Measurements from ENCODE around the gene RFTN1. TPM values are rescaled to one million over a fixed set of nuclear protein-coding genes. Genes with fewer than 3 reads are reported as not detected.

RFTN1 gene
- total RNA-seq, 1 experiment from 2014 or later: 2.2 TPM

DNA sequence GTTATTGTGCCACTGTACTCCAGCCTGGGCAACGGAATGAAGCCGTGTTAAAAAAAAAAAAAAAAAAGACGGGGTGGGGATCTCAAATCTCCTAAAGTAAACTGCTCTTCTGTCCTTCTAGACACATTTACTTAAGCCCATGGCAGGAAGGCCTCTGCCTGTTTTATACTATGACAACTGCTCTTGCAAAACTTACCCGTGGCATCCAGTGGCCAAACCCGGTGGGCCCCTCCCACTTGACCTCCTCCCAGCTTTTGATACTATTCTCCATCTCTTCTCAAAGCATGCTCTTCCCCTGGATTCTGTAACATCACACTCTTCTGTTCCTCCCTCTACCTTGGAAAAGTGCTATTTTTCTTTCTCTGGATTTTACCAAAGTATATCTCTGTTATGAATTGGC lies 112.2 kb downstream of the RFTN1 start:
- Histone ChIP-seq H3K4ac (ENCODE audit: low read depth, low read length) (no peak overlapping the region), H4K91ac (ENCODE audit: insufficient read length, low read depth, low read length) (no peak overlapping the region), H3K4me1 (ENCODE audit: insufficient read depth, low read length) (no peaks in the 10 kb centered on the region; the same call in 1 of the 2 replicates), H3K79me2 (ENCODE audit: insufficient read depth, low read length) (no peaks in the 10 kb centered on the region), H2BK120ac (ENCODE audit: low read depth, low read length, poor library complexity, severe bottlenecking) (no peak overlapping the region), H3K56ac (ENCODE audit: insufficient read length, low read depth, low read length) (no peak overlapping the region), H2BK12ac (ENCODE audit: insufficient read length, low read depth, low read length) (no peak overlapping the region), H3K23me2 (ENCODE audit: insufficient read length, low read depth, low read length, poor library complexity, severe bottlenecking) (no peaks in the 10 kb centered on the region), H2AFZ (ENCODE audit: low read length) (no peak overlapping the region), H3K14ac (ENCODE audit: insufficient read depth, low read length) (no peak overlapping the region), H3K18ac (ENCODE audit: insufficient read length, low read depth, low read length) (no peak overlapping the region), H3K27ac (ENCODE audit: insufficient read length, low read depth, low read length) (no peak overlapping the region), H4K5ac (ENCODE audit: insufficient read length, low read depth, low read length) (no peak overlapping the region), H3K23ac (ENCODE audit: insufficient read length, low read depth, low read length) (no peak overlapping the region), H2BK5ac (ENCODE audit: insufficient read length, low read length) (no peak overlapping the region), H3K27me3 (ENCODE audit: insufficient read depth, low read length) (no peaks in the 10 kb centered on the region), H3K4me2 (ENCODE audit: insufficient read depth, insufficient read length, low read length) (no peak overlapping the region), H3K9ac (ENCODE audit: extremely low read depth, insufficient read length, low read length) (no peak overlapping the region), H3K79me1 (ENCODE audit: insufficient read depth, low read depth, low read length, poor library complexity, severe bottlenecking) (no peaks in the 10 kb centered on the region), H2BK15ac (ENCODE audit: low read depth, low read length) (no peak overlapping the region), H2BK20ac (ENCODE audit: low read depth, low read length, poor library complexity, severe bottlenecking) (no peak overlapping the region), H3T11ph (ENCODE audit: low read length) (no peak overlapping the region), H2AK5ac (ENCODE audit: insufficient read length, low read length) (no peak overlapping the region), H3K9me3 (ENCODE audit: control insufficient read depth, low read depth, low read length) (no peaks in the 10 kb centered on the region), H4K8ac (replicated peaks; ENCODE audit: insufficient read length, low read depth, low read length) (no peak overlapping the region), H4K20me1 (ENCODE audit: control insufficient read depth, insufficient read depth, insufficient read length) (no peaks in the 10 kb centered on the region)
- DNase-seq: no peak
- TF ChIP-seq, protein P1, sequence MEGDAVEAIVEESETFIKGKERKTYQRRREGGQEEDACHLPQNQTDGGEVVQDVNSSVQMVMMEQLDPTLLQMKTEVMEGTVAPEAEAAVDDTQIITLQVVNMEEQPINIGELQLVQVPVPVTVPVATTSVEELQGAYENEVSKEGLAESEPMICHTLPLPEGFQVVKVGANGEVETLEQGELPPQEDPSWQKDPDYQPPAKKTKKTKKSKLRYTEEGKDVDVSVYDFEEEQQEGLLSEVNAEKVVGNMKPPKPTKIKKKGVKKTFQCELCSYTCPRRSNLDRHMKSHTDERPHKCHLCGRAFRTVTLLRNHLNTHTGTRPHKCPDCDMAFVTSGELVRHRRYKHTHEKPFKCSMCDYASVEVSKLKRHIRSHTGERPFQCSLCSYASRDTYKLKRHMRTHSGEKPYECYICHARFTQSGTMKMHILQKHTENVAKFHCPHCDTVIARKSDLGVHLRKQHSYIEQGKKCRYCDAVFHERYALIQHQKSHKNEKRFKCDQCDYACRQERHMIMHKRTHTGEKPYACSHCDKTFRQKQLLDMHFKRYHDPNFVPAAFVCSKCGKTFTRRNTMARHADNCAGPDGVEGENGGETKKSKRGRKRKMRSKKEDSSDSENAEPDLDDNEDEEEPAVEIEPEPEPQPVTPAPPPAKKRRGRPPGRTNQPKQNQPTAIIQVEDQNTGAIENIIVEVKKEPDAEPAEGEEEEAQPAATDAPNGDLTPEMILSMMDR (conservative IDR thresholded peaks at IDR 0.05): no peak
- WGBS (ENCODE audit: extremely low coverage, insufficient read length, low lambda C conversion rate): no CpG with 5 or more reads among the region's 5 CpGs
- Mint-ChIP-seq H3K4me3 (no peak overlapping the region), H3K9me3 (peaks cover 0 to 1% of the 10 kb centered on the region in 2 experiments; a peak in 1 of 5 replicates), H3K36me3 (ENCODE audit: insufficient read depth in 1 of 3, low read depth in 3 of 3) (no peaks in the 10 kb centered on the region; a peak in 1 of 7 replicates), H3K27me3 (ENCODE audit: low read depth) (peaks cover 4% of the 10 kb centered on the region), H3K27ac (no peak overlapping the region; a peak in 1 of 7 replicates), H3K4me1 (peaks cover 8 to 14% of the 10 kb centered on the region in 2 experiments)
